Esophagus muscularis mucosa (tissue), 4 donors: ENCODE data around the gene TMEM254.

Source experiments
- CTCF ChIP-seq, 3 experiments: fragments of 200-600 bp in 2 of 3; fragments of 450-650 bp in 1 of 3; sonication (generic) in 2 of 3; IDR thresholded peaks; one replicate each; pipeline ENCODE4 v1.5.1; 2017 to 2019; ENCODE audit warnings: antibody characterized with exemption in 3 of 3, mild to moderate bottlenecking in 2 of 3, moderate library complexity in 1 of 3
- EP300 ChIP-seq: sonication (generic); formaldehyde crosslinking; IDR thresholded peaks from one replicate; pipeline ENCODE4 v1.6.1; 2017; ENCODE audit warnings: antibody characterized with exemption
- POLR2A ChIP-seq: fragments of 450-650 bp; IDR thresholded peaks from one replicate; pipeline ENCODE4 v1.6.1; 2017; ENCODE audit warnings: antibody characterized with exemption, moderate library complexity, mild to moderate bottlenecking, low read depth
- POLR2AphosphoS5 ChIP-seq, 2 donors: sonication (generic); formaldehyde crosslinking; IDR thresholded peaks; one replicate each; pipeline ENCODE4 v1.6.1; 2017; ENCODE audit warnings: antibody characterized with exemption in 2 of 2

- TF ChIP-seq CTCF (IDR thresholded peaks at IDR 0.05) (no peak), POLR2A (no peak), POLR2AphosphoS5 (IDR thresholded peaks at IDR 0.05) (no peak), EP300 (no peak)
Measured at GRCh38 chr10:80055760-80056159, 22.7 kb upstream of the TMEM254 start.
